Measurements from ENCODE around the gene PRF1. TPM values are rescaled to one million over a fixed set of nuclear protein-coding genes. Genes with fewer than 3 reads are reported as not detected.

PRF1 gene
- total and polyA plus RNA-seq, 2 donors (not counting 1 experiment from before 2014, with no cell fraction given), result 1.0 to 1.9 TPM

GRCh38 chr10:70562036-70562755 is 40.3 kb downstream of the PRF1 start:
- Histone ChIP-seq H4K20me1 (ENCODE audit: control insufficient read depth, insufficient read depth, low read length, poor library complexity, severe bottlenecking) (no peaks in the 10 kb centered on the region), H3K4me1 (ENCODE audit: control insufficient read depth in 2 of 2, insufficient read depth in 2 of 2, low read length in 2 of 2) (peaks cover 0 to 8% of the 10 kb centered on the region in 2 donors), H3K4me2 (replicated peaks; ENCODE audit: low read depth, low read length, poor library complexity, severe bottlenecking) (no peak overlapping the region), H3K27ac (ENCODE audit: low read length in 2 of 2) (no peak overlapping the region), H3K27me3 (replicated peaks in 1 of 4; ENCODE audit: control extremely low read depth in 1 of 4, control insufficient read depth in 3 of 4, insufficient read depth in 4 of 4, low read length in 3 of 4) (no peaks in the 10 kb centered on the region), H3K9ac (ENCODE audit: low read length) (no peak overlapping the region), H3K9me3 (ENCODE audit: control extremely low read depth in 1 of 3, control insufficient read depth in 2 of 3, insufficient read depth in 1 of 3, low read length in 2 of 3) (no peaks in the 10 kb centered on the region), H3K79me2 (ENCODE audit: control insufficient read depth, insufficient read depth, low read length) (no peaks in the 10 kb centered on the region), H2AFZ (ENCODE audit: insufficient read depth, low read depth, low read length, poor library complexity, severe bottlenecking) (no peak overlapping the region), H3K4me3 (ENCODE audit: control extremely low read depth in 1 of 5, extremely low read depth in 1 of 5, insufficient read depth in 1 of 5, low read depth in 2 of 5, low read length in 4 of 5) (no peak overlapping the region), H3K36me3 (replicated peaks in 1 of 2; ENCODE audit: control extremely low read depth in 1 of 2, control insufficient read depth in 1 of 2, extremely low read depth in 1 of 2, insufficient read depth in 2 of 2, low read length in 1 of 2) (no peaks in the 10 kb centered on the region)
- TF ChIP-seq EZH2 (IDR thresholded peaks at IDR 0.05; ENCODE audit: borderline replicate concordance, insufficient read depth, low read depth, low read length, poor library complexity, severe bottlenecking) (no peak), CTCF (IDR thresholded peaks at IDR 0.05) (no peak)
- H3K4me1 Mint-ChIP-seq, result peaks cover 25% of the 10 kb centered on the region
- H3K9me3 Mint-ChIP-seq (ENCODE audit: insufficient read depth), result no peaks in the 10 kb centered on the region
- ChIA-PET POLR2A (no interaction called here), CTCF (interaction anchor here (1.4 kb wide), 1 partner anchor 101 kb away, joined by 3 read pairs; no protein-coding TSS in a partner anchor)
- DNase-seq (no peak), ATAC-seq (ENCODE audit: low read depth) (no peak)
- no peak overlapping the region for H3K4me3 Mint-ChIP-seq
- WGBS (ENCODE audit: insufficient coverage), result 85% methylated on average over 11 of the region's 15 CpGs
- no peak overlapping the region for H3K27ac Mint-ChIP-seq
- intact Hi-C loops (cut with micrococcal nuclease), result no loop called here
- H3K27me3 Mint-ChIP-seq, result no peaks in the 10 kb centered on the region

GRCh38 chr10:70561558-70561957 is 41.0 kb downstream of the PRF1 start:
- DNase-seq, result no peak
- Histone ChIP-seq H3K9me3 (ENCODE audit: control extremely low read depth in 1 of 3, control insufficient read depth in 2 of 3, insufficient read depth in 1 of 3, low read length in 2 of 3) (no peaks in the 10 kb centered on the region), H2AFZ (ENCODE audit: insufficient read depth, low read depth, low read length, poor library complexity, severe bottlenecking) (no peak overlapping the region), H4K20me1 (ENCODE audit: control insufficient read depth, insufficient read depth, low read length, poor library complexity, severe bottlenecking) (no peaks in the 10 kb centered on the region), H3K36me3 (replicated peaks in 1 of 2; ENCODE audit: control extremely low read depth in 1 of 2, control insufficient read depth in 1 of 2, extremely low read depth in 1 of 2, insufficient read depth in 2 of 2, low read length in 1 of 2) (no peaks in the 10 kb centered on the region), H3K4me2 (replicated peaks; ENCODE audit: low read depth, low read length, poor library complexity, severe bottlenecking) (no peak overlapping the region), H3K9ac (ENCODE audit: low read length) (no peak overlapping the region), H3K79me2 (ENCODE audit: control insufficient read depth, insufficient read depth, low read length) (no peaks in the 10 kb centered on the region), H3K4me1 (ENCODE audit: control insufficient read depth in 2 of 2, insufficient read depth in 2 of 2, low read length in 2 of 2) (peaks cover 0 to 8% of the 10 kb centered on the region in 2 donors), H3K4me3 (ENCODE audit: control extremely low read depth in 1 of 5, extremely low read depth in 1 of 5, insufficient read depth in 1 of 5, low read depth in 2 of 5, low read length in 4 of 5) (no peak overlapping the region), H3K27ac (ENCODE audit: low read length in 2 of 2) (no peak overlapping the region), H3K27me3 (replicated peaks in 1 of 4; ENCODE audit: control extremely low read depth in 1 of 4, control insufficient read depth in 3 of 4, insufficient read depth in 4 of 4, low read length in 3 of 4) (no peaks in the 10 kb centered on the region)
- intact Hi-C loops (cut with micrococcal nuclease), result no loop called here
- no peak for ATAC-seq (ENCODE audit: low read depth)
- no peak overlapping the region for H3K4me3 Mint-ChIP-seq
- CTCF ChIA-PET, result interaction anchor here (0.9 to 1.4 kb wide), 2 partner anchors 13 to 100 kb away, joined by 3 read pairs; no protein-coding TSS in a partner anchor
- H3K27ac Mint-ChIP-seq, result no peak overlapping the region
- POLR2A ChIA-PET, result no interaction called here
- TF ChIP-seq CTCF (IDR thresholded peaks at IDR 0.05), result no peak
- H3K4me1 Mint-ChIP-seq, result peaks cover 25% of the 10 kb centered on the region
- 59% methylated on average over 5 of the region's 6 CpGs for whole genome bisulfite sequencing (ENCODE audit: insufficient coverage)
- H3K27me3 Mint-ChIP-seq, result no peaks in the 10 kb centered on the region
- H3K9me3 Mint-ChIP-seq (ENCODE audit: insufficient read depth), result no peaks in the 10 kb centered on the region
